SJCRH30 (cell line): ENCODE measurements around the gene CA6. TPM values are rescaled to one million over a fixed set of nuclear protein-coding genes. Genes with fewer than 3 reads are reported as not detected.
"Not testable (repeated sequence)": the region's sequence is repeated elsewhere in the genome, so short reads cannot be mapped to it uniquely, and the experiment has no call there.

Source experiments
- DNase-seq, 2 experiments: peaks; one replicate each; pipeline ENCODE4 v3.0.0-alpha.2; 2015 to 2020
- H3K27ac ChIP-seq: fragments of 250-450 bp; sonication (Bioruptor Pico); 2 replicates; pipeline ENCODE4 v1.5.1; 2020; ENCODE audit warnings: mild to moderate bottlenecking, moderate library complexity
- H3K27me3 ChIP-seq: fragments of 250-450 bp; sonication (Bioruptor Pico); 2 replicates; pipeline ENCODE4 v1.5.1; 2020; ENCODE audit warnings: mild to moderate bottlenecking, moderate library complexity
- H3K36me3 ChIP-seq: fragments of 250-450 bp; sonication (Bioruptor Pico); 2 replicates; pipeline ENCODE4 v1.5.1; 2020; ENCODE audit warnings: mild to moderate bottlenecking, moderate library complexity
- H3K4me1 ChIP-seq: fragments of 250-450 bp; sonication (Bioruptor Pico); 2 replicates; pipeline ENCODE4 v1.5.1; 2020; ENCODE audit warnings: mild to moderate bottlenecking, moderate library complexity
- H3K4me3 ChIP-seq: fragments of 250-450 bp; sonication (Bioruptor Pico); 2 replicates; pipeline ENCODE4 v1.5.1; 2020; ENCODE audit warnings: mild to moderate bottlenecking, moderate library complexity
- H3K9me3 ChIP-seq: fragments of 250-450 bp; sonication (Bioruptor Pico); replicated peaks from 2 replicates; pipeline ENCODE4 v1.5.1; 2020; ENCODE audit warnings: mild to moderate bottlenecking, moderate library complexity
- total RNA-seq: library from RNA; depleted of rRNA; stranded (reverse); fragments of >200 nt; shearing (Covaris generic); gene quantifications from 2 replicates; pipeline ENCODE4 v1.2.3, GENCODE V29; 2014

CA6 gene
- total RNA-seq, 1 experiment from 2014 or later = not detected

DNA sequence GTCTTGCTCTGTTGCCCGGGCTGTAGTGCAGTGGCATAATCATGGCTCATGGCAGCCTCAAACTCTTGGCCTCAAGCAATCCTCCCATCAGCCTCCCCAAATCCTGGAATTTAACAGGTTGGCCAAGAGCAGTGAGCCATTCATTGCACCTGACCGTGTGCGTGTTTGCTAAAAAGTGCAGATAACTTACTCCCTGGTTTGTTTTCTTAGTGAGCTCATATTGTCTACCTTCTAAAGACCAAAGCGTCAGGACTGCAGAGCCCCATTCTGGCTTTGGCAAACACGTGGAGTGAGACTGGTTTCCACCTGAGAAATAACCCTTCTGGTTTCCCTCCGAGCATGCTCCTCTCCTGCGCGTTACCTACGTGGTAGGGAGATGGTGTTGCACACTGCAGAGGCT is 32.2 kb upstream of the CA6 start:
- no peaks in the 10 kb centered on the region for H3K4me1 ChIP-seq
- DNase-seq = no peak

DNA sequence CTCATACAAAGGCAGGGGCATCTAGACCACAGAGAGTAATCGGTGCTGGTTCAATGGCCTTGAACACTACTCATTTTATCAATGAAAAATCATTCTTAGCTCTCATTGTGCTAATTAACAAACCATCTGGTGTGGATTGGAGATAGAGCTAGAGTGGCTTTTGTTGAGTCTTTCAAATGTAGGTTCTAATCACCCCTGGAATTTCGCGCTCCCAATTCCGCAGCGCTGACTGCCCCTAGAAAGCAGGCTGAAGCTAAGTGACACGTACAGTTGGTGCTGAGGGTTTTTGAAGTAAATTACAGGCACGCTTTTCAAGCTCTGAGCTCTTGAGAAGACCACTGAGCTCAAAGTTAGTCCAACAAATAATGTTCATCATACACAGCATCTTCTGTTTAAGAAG is 31.2 kb upstream of the CA6 start:
- Histone ChIP-seq H3K27ac (no peak overlapping the region), H3K9me3 (peaks cover 8% of the 10 kb centered on the region; the same call in 1 of the 2 replicates), H3K4me1 (no peaks in the 10 kb centered on the region), H3K4me3 (no peak overlapping the region), H3K27me3 (no peaks in the 10 kb centered on the region), H3K36me3 (no peaks in the 10 kb centered on the region)
- DNase-seq = no peak

More for the DNA sequence above, 32.2 kb upstream of the CA6 start:
- no peaks in the 10 kb centered on the region for H3K27me3 ChIP-seq
- no peaks in the 10 kb centered on the region for H3K36me3 ChIP-seq
- peaks cover 8% of the 10 kb centered on the region; the same call in 1 of the 2 replicates for H3K9me3 ChIP-seq
- H3K4me3 ChIP-seq = no peak overlapping the region
- no peak overlapping the region for H3K27ac ChIP-seq

- no peaks in the 10 kb centered on the region for H3K36me3 ChIP-seq
- DNase-seq = no peak
- H3K27ac ChIP-seq = no peak overlapping the region
- no peaks in the 10 kb centered on the region for H3K27me3 ChIP-seq
- H3K4me1 ChIP-seq = no peaks in the 10 kb centered on the region
- H3K9me3 ChIP-seq = peaks cover 8% of the 10 kb centered on the region; the same call in 1 of the 2 replicates
- H3K4me3 ChIP-seq = no peak overlapping the region
Measured at GRCh38 chr1:8915446-8915845, 30.2 kb upstream of the CA6 start.

DNA sequence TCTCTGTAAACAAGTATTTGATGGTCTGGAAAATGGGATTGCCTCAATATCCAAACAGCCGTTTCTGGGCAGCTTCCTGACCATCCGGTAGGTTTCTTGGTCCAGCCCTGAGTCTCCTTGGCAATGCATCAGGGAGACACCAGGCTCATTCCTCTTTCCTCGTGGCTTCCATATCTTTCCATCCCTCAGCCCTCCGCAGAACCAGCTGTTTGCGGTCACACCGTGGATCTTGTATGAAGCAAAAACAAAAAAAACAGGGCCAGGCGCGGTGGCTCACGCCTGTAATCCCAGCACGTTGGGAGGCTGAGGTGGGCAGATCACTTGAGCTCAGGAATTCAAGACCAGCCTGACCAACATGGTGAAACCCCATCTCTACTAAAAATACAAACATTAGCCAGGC is 28.1 kb upstream of the CA6 start:
- peak; percentile 36 to 44 for DNase-seq

GRCh38 chr1:8922962-8923361 is 22.7 kb upstream of the CA6 start:
- H3K4me3 ChIP-seq = no peak overlapping the region

More for the DNA sequence above, 28.1 kb upstream of the CA6 start:
- H3K36me3 ChIP-seq, H3K4me1 ChIP-seq, H3K9me3 ChIP-seq, H3K27me3 ChIP-seq, H3K4me3 ChIP-seq, H3K27ac ChIP-seq: not testable (repeated sequence)

GRCh38 chr1:8925406-8925805 is 20.3 kb upstream of the CA6 start:
- Histone ChIP-seq H3K9me3 (no peaks in the 10 kb centered on the region), H3K36me3 (no peaks in the 10 kb centered on the region), H3K27ac (no peak overlapping the region), H3K27me3 (peaks cover 33% of the 10 kb centered on the region), H3K4me3 (no peak overlapping the region), H3K4me1 (no peaks in the 10 kb centered on the region)
- no peak for DNase-seq

More at GRCh38 chr1:8922962-8923361, 22.7 kb upstream of the CA6 start:
- Histone ChIP-seq H3K36me3 (no peaks in the 10 kb centered on the region), H3K27ac (no peak overlapping the region), H3K9me3 (no peaks in the 10 kb centered on the region), H3K27me3 (peaks cover 31% of the 10 kb centered on the region), H3K4me1 (no peaks in the 10 kb centered on the region)
- no peak for DNase-seq

- Histone ChIP-seq H3K27ac (no peak overlapping the region), H3K9me3 (no peaks in the 10 kb centered on the region), H3K4me1 (no peaks in the 10 kb centered on the region), H3K36me3 (no peaks in the 10 kb centered on the region), H3K4me3 (no peak overlapping the region), H3K27me3 (peaks cover 33% of the 10 kb centered on the region)
- DNase-seq = no peak
Measured at GRCh38 chr1:8925960-8926359, 19.7 kb upstream of the CA6 start.

- Histone ChIP-seq H3K9me3 (no peaks in the 10 kb centered on the region), H3K36me3 (no peaks in the 10 kb centered on the region), H3K27ac (no peak overlapping the region), H3K27me3 (peaks cover 33% of the 10 kb centered on the region), H3K4me3 (no peak overlapping the region), H3K4me1 (no peaks in the 10 kb centered on the region)
- DNase-seq = no peak
Measured at GRCh38 chr1:8926707-8927694, 18.7 kb upstream of the CA6 start.

DNA sequence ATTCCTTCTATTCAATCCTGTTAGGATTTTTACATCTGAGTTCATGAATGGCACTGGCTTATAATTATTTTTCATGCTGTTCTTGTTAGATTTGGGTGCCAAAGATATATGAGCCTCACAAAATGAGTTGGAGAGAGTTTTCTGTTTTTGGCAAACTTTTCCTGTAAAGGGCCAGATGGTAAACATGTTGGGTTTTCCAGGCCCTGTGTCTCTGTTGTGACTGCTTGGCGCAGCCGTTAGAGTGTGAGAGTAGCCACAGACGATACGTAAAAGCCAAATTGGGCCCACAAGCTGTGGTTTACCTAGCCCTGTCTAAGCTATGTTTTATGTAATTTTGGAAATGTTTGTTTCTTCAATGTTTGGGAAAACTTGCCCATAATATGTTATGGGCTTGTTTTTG is 15.6 kb upstream of the CA6 start:
- DNase-seq = no peak
- Histone ChIP-seq H3K36me3 (no peaks in the 10 kb centered on the region), H3K27me3 (peaks cover 13% of the 10 kb centered on the region; the same call in 1 of the 2 replicates), H3K27ac (no peak overlapping the region), H3K4me1 (no peaks in the 10 kb centered on the region), H3K4me3 (no peak overlapping the region), H3K9me3 (no peaks in the 10 kb centered on the region)

DNA sequence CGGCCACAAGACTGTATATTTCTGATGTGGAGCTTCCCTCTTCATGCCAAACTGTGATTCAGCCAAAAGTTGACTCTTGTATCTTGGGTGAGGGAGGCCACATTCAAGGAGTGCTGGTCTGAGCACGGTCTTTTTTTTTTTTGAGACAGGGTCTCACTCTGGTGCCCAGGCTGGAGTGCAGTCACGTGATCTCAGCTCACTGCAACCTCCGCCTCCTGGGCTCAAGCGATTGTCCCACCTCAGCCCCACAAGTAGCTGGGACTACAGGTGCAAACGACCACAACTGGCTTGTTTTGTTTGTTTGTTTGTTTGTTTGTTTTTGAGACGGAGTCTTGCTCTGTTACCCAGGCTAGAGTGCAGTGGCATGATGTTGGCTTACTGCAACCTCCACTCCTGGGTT is 8.6 kb upstream of the CA6 start:
- DNase-seq, H3K27me3 ChIP-seq, H3K4me1 ChIP-seq, H3K27ac ChIP-seq, H3K9me3 ChIP-seq, H3K36me3 ChIP-seq, H3K4me3 ChIP-seq: not testable (repeated sequence)

DNA sequence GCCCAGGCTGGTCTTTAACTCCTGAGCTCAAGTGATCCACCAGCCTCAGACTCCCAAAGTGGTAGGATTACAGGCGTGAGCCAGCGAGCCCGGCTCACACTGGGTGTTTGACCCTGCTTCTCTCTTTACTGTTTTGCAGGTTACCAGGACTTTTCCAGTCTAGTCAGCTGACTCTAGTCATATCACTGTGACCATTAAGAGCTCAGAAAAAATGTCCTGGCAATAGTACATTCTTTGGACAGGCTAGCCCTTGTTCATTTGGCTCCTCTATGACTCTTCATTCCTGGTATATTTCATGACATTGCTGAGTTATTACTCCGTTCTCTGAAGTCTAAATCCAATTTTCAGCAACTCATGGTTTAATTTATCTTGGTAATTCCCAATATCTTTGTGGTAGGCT is 8.0 kb upstream of the CA6 start:
- Histone ChIP-seq H3K4me1 (peaks cover 6% of the 10 kb centered on the region; the same call in 1 of the 2 replicates), H3K36me3 (no peaks in the 10 kb centered on the region), H3K27ac (no peak overlapping the region), H3K27me3 (no peaks in the 10 kb centered on the region; the same call in 1 of the 2 replicates), H3K9me3 (0 out of 2 replicates have a peak, but pooled peaks cover 4% of the 10 kb centered on the region), H3K4me3 (no peak overlapping the region)
- no peak for DNase-seq

GRCh38 chr1:8938232-8938999 is 7.3 kb upstream of the CA6 start:
- DNase-seq = no peak
- Histone ChIP-seq H3K27ac (no peak overlapping the region), H3K4me1 (peaks cover 6% of the 10 kb centered on the region; the same call in 1 of the 2 replicates), H3K36me3 (no peaks in the 10 kb centered on the region), H3K27me3 (no peaks in the 10 kb centered on the region; the same call in 1 of the 2 replicates), H3K4me3 (no peak overlapping the region), H3K9me3 (0 out of 2 replicates have a peak, but pooled peaks cover 4% of the 10 kb centered on the region)

DNA sequence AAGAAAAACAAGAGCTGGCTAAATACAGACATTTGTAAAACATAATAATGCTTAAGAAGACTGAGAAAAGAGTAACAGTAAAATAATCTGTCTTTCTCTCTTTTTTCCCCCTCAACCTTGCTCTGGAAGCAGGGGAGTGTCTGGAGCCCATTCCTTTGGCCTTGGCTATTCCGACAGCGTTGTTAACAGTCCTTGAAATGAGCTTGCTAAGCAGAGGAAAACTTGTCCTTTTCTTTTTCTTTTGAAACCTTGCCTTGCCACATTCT is 6.7 kb upstream of the CA6 start:
- Histone ChIP-seq H3K4me1 (peaks cover 6% of the 10 kb centered on the region; the same call in 1 of the 2 replicates), H3K9me3 (0 out of 2 replicates have a peak, but pooled peaks cover 4% of the 10 kb centered on the region), H3K27ac (no peak overlapping the region), H3K36me3 (no peaks in the 10 kb centered on the region), H3K27me3 (no peaks in the 10 kb centered on the region; the same call in none of the 2 replicates), H3K4me3 (no peak overlapping the region)
- no peak for DNase-seq

DNA sequence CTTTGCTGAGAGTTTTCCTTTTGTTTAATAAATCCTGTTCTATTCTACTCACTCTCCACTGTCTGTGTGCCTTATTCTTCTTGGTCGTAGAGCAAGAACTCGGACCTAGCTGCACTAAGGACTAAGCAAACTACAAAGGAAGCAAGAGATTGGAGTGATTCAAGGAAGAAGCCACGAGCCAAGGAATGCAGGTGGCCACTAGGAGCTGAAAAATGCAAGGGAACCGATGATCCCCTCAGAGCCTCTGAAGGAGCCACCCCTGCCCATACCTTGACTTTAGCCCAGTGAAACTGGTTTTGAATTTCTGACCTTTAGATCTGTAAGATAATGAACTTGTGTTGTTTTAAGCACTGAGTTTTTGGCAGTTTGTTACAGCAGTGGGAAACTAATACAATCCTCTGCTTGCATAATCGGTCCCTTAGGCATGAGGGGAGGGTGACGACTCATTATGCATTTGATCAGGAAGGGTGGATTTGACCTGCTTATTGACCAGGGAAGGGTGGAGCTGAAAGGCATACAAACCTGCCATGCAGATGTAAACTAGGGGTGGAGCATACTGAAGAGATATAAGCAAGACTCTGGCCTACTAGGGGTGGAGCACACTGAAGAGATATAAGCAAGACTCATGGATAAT is 6.2 kb upstream of the CA6 start:
- no peaks in the 10 kb centered on the region for H3K36me3 ChIP-seq
- no peak overlapping the region for H3K4me3 ChIP-seq
- H3K27ac ChIP-seq = no peak overlapping the region
- DNase-seq = no peak
- no peaks in the 10 kb centered on the region; the same call in none of the 2 replicates for H3K27me3 ChIP-seq
- 0 out of 2 replicates have a peak, but pooled peaks cover 4% of the 10 kb centered on the region for H3K9me3 ChIP-seq
- peaks cover 6% of the 10 kb centered on the region; the same call in 1 of the 2 replicates for H3K4me1 ChIP-seq
